GM12878 (cell line): ENCODE measurements around the gene SURF2.

ENCODE experiments used
- MXI1 ChIP-seq: fragments of 150-350 bp; IDR thresholded peaks from 2 replicates; pipeline ENCODE4 v1.6.1; 2011; ENCODE audit warnings: low read depth, mild to moderate bottlenecking, inconsistent platforms, low read length, improper control_type of control experiment
- NR2C2 ChIP-seq: IDR thresholded peaks from 2 replicates; pipeline ENCODE4 v1.6.1; 2011; ENCODE audit warnings: borderline replicate concordance, low read depth; ENCODE audit not compliant: control insufficient read depth, insufficient read length
- POLR2A ChIP-seq: IDR thresholded peaks from 2 replicates; pipeline ENCODE4 v1.6.1; 2011; ENCODE audit warnings: low read depth, mild to moderate bottlenecking, low read length
- RBBP5 ChIP-seq: fragments of 200-600 bp; sonication (generic); conservative IDR thresholded peaks from 2 replicates; pipeline ENCODE4 v1.6.1; 2016
- RFX5 ChIP-seq: IDR thresholded peaks from 2 replicates; pipeline ENCODE4 v1.6.1; 2011; ENCODE audit warnings: low read depth, low read length, improper control_type of control experiment
- ZNF274 ChIP-seq: IDR thresholded peaks from one replicate; pipeline ENCODE4 v1.8.0; 2011; ENCODE audit not compliant: insufficient read length, insufficient read depth
- ZNF384 ChIP-seq: IDR thresholded peaks from 2 replicates; pipeline ENCODE4 v1.6.1; 2012; ENCODE audit warnings: low read depth, mild to moderate bottlenecking, low read length, improper control_type of control experiment, borderline replicate concordance
- TF ChIP-seq, protein P1 (sequence below), 3 experiments: IDR thresholded peaks in 2 of 3; conservative IDR thresholded peaks in 1 of 3; 2 replicates each; pipeline ENCODE4 v1.5.1; 2011; ENCODE audit warnings: low read depth in 3 of 3, low read length in 3 of 3, mild to moderate bottlenecking in 3 of 3, control low read depth in 2 of 3, moderate library complexity in 2 of 3, inconsistent platforms in 1 of 3, mixed read lengths in 1 of 3; ENCODE audit not compliant: control insufficient read depth in 2 of 3, insufficient read depth in 1 of 3; ENCODE audit errors: extremely low read depth in 1 of 3
- TF ChIP-seq, protein P2 (sequence below): IDR thresholded peaks from 2 replicates; pipeline ENCODE4 v1.6.1; 2011; ENCODE audit warnings: low read depth, mild to moderate bottlenecking, low read length, moderate library complexity, borderline replicate concordance; ENCODE audit errors: extremely low read depth

DNA sequence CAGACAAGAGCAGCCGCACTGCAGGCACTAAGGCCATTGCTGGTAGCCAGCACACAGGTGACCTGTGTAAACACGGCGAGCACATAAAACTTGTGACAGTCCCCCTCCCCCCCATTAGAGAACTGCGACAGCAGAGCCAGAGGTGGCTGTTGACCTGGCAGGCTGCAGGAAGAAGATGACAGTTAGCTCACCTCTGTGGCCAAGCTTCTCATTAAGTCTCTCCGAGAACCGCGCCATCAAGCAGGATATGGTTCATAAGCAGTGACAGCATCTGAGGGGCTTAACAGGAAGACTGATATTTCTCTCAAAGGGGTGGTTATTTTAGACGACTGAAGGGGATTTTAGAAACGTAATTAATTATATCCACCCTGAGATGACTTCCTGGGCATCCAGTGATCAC, 14.3 kb downstream of the SURF2 start:
- TF ChIP-seq, protein P1, sequence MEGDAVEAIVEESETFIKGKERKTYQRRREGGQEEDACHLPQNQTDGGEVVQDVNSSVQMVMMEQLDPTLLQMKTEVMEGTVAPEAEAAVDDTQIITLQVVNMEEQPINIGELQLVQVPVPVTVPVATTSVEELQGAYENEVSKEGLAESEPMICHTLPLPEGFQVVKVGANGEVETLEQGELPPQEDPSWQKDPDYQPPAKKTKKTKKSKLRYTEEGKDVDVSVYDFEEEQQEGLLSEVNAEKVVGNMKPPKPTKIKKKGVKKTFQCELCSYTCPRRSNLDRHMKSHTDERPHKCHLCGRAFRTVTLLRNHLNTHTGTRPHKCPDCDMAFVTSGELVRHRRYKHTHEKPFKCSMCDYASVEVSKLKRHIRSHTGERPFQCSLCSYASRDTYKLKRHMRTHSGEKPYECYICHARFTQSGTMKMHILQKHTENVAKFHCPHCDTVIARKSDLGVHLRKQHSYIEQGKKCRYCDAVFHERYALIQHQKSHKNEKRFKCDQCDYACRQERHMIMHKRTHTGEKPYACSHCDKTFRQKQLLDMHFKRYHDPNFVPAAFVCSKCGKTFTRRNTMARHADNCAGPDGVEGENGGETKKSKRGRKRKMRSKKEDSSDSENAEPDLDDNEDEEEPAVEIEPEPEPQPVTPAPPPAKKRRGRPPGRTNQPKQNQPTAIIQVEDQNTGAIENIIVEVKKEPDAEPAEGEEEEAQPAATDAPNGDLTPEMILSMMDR (IDR thresholded peaks at IDR 0.05 in 2 of 3, conservative IDR thresholded peaks at IDR 0.05 in 1 of 3; ENCODE audit: control insufficient read depth in 2 of 3, extremely low read depth in 1 of 3, insufficient read depth in 1 of 3, low read depth in 3 of 3, low read length in 3 of 3) = no peak
- TF ChIP-seq MXI1 (no peak), NR2C2 (no peak), ZNF274 (no peak), ZNF384 (no peak), RFX5 (no peak), POLR2A (no peak), RBBP5 (no peak)
- TF ChIP-seq, protein P2, sequence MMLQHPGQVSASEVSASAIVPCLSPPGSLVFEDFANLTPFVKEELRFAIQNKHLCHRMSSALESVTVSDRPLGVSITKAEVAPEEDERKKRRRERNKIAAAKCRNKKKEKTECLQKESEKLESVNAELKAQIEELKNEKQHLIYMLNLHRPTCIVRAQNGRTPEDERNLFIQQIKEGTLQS = no peak
